Measurements from ENCODE around the gene RNF123.

DNA sequence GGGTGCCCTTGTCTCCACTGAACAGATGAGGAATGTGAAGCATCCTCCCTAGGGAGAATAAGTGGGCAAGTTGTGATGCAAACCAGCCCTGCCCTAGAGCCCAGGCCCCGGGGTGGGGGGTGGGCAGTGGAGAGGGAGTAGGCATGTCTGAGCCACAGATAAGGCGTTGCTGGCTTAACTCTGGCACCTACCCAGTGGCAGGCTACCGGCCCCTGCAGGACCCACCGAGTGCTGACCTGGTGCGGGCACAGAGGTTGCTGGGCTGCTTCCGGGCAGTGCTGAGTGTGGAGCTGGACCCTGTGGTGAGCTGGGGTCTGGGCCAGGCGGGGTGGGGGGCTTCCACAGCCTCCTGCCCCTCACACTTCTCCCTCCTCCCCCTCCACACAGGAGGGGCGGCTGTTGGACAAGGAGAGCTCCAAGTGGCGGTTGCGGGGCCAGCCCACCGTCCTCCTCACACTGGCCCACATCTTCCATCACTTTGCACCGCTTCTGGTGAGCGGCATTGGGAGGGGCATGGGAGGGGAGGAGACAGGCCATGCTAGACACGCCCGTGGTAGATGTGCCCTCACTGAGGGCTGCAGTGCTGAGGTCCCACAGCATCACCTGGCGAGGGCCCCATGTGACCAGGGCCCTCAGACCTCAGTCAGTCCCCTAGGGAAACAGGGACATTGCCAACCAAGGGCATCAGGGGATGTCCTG is 10.1 kb downstream of the RNF123 start:
- TF ChIP-seq CTCF (IDR thresholded peaks at IDR 0.05) (no peak), POLR2A (IDR thresholded peaks at IDR 0.05) (no peak)

All from right lobe of liver (tissue), 4 donors.